ENCODE measurements around the gene OXT. TPM values are rescaled to one million over a fixed set of nuclear protein-coding genes. Genes with fewer than 3 reads are reported as not detected.

The OXT gene
- total RNA-seq, 2 experiments from 2014 or later: 1.0 TPM; not detected in 1

- Mint-ChIP-seq H3K27me3 (no peaks in the 10 kb centered on the region), H3K4me1 (ENCODE audit: low read depth) (peaks cover 33% of the 10 kb centered on the region), H3K4me3 (no peak overlapping the region), H3K36me3 (peaks cover 33% of the 10 kb centered on the region), H3K27ac (peak overlapping the region; percentile 61), H3K9me3 (peaks cover 19% of the 10 kb centered on the region)
- DNase-seq: no peak
- ChIA-PET CTCF (interaction anchor here (1.4 kb wide), 1 partner anchor 8 kb away, joined by 3 read pairs; no protein-coding TSS in a partner anchor), POLR2A (no interaction called here)
- intact Hi-C loops (cut with micrococcal nuclease): loop anchor here (5.0 kb wide), 1 partner anchor 44 kb away; no protein-coding TSS in a partner anchor
These were observed 50.0 kb downstream of the OXT start for GRCh38 chr20:3121271-3121911.

Other genes starting within 250 kb of the OXT start
- gene PCED1A, start 231.0 kb upstream of the OXT start, total RNA-seq: 10 to 100 TPM; 37.0 to 40.0 TPM
- 10 to 100 TPM; 51.2 to 53.0 TPM for gene VPS16, start 230.9 kb upstream of the OXT start, total RNA-seq
- gene PTPRA, start 198.1 kb upstream of the OXT start, total RNA-seq: 10 to 100 TPM; 61.1 to 62.8 TPM
- gene GNRH2, start 28.0 kb upstream of the OXT start, total RNA-seq: 10 to 100 TPM; 17.3 to 24.0 TPM
- gene MRPS26, start 25.6 kb upstream of the OXT start, total RNA-seq: 100 to 1,000 TPM; 155 to 158 TPM
- not detected for gene AVP, start 13.1 kb downstream of the OXT start, total RNA-seq
- gene FASTKD5, start 88.2 kb downstream of the OXT start, total RNA-seq: 10 to 100 TPM; 20.8 to 22.8 TPM
- 1 to 10 TPM; 5.8 to 7.0 TPM for gene UBOX5, start 88.2 kb downstream of the OXT start, total RNA-seq
- 1 to 10 TPM; 1.4 to 1.5 TPM for gene LZTS3, start 101.9 kb downstream of the OXT start, total RNA-seq
- gene DDRGK1, start 133.1 kb downstream of the OXT start, total RNA-seq: 10 to 100 TPM; 72.1 to 76.8 TPM
- 10 to 100 TPM; 54.0 to 56.2 TPM for gene ITPA, start 137.9 kb downstream of the OXT start, total RNA-seq
- 1 to 10 TPM in 1 of 2 experiments, under 1 TPM in 1; 0.87 to 1.1 TPM for gene SLC4A11, start 167.6 kb downstream of the OXT start, total RNA-seq